Uterus (tissue), 4 donors: Measurements from ENCODE around the gene CXorf49B. TPM values are rescaled to one million over a fixed set of nuclear protein-coding genes. Genes with fewer than 3 reads are reported as not detected.
"Not testable (repeated sequence)": the region's sequence is repeated elsewhere in the genome, so short reads cannot be mapped to it uniquely, and the experiment has no call there.

Experiments
- DNase-seq, 2 donors: peaks; one replicate each; pipeline ENCODE4 v3.0.0-alpha.2; 2019 to 2020
- H3K27ac ChIP-seq, 2 donors: fragments of 200-600 bp; sonication (generic); 1 replicate in 1 of 2; 2 replicates in 1 of 2; pipeline ENCODE4 v1.5.1; 2016 to 2018
- H3K27me3 ChIP-seq, 2 donors: fragments of 200-600 bp; sonication (generic); one replicate each; pipeline ENCODE4 v1.5.1; 2018 to 2019; ENCODE audit warnings: control low read depth in 1 of 2
- H3K36me3 ChIP-seq, 2 donors: fragments of 200-600 bp; sonication (generic); one replicate each; pipeline ENCODE4 v1.5.1; 2019; ENCODE audit warnings: control low read depth in 1 of 2
- H3K4me1 ChIP-seq, 2 donors: fragments of 200-600 bp; sonication (generic); one replicate each; pipeline ENCODE4 v1.5.1; 2018 to 2019; ENCODE audit warnings: control low read depth in 1 of 2
- H3K4me3 ChIP-seq, 2 donors: fragments of 200-600 bp; sonication (generic); 1 replicate in 1 of 2; 2 replicates in 1 of 2; pipeline ENCODE4 v1.5.1; 2018 to 2019; ENCODE audit warnings: mild to moderate bottlenecking in 1 of 2
- H3K9me3 ChIP-seq, 2 donors: fragments of 200-600 bp; sonication (generic); one replicate each; pipeline ENCODE4 v1.5.1; 2019; ENCODE audit warnings: control low read depth in 1 of 2
- intact Hi-C: fragments of 100-400 bp; cut with DNase I; formaldehyde crosslinking; loops from one replicate; pipeline ENCODE4 v1.15.1; 2023; ENCODE audit warnings: low total_unique reads
- total RNA-seq, 4 donors: library from RNA; depleted of rRNA in 3 of 4; stranded (reverse); fragments of >200 nt in 3 of 4; gene quantifications; one replicate each; pipeline versions ENCODE4 v1.1.0 to v1.2.4, GENCODE V29; 2014 to 2023
- donor health status: DM: yes; HTN: yes; CAD: no.

CXorf49B gene
- total RNA-seq, result not detected

DNA sequence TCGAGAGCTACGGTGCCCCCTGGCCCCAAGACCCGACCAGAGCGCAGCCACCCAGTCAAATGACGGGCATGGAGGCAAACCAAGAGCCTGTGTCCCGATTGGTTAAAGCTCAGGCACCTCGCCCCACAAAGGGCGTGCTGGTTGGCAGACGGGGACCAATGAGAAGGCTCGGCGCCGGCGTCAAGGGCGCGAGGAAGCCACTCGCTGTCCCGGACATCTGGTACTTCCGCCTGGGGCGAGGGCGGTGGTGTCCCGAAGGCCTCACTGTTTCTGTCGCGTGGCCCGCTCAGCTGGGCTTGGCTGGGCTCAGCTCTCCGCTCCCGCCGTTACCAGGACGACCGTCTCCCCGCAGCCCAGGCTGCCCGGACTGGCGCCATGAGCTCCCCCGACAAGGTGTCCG is at the start of gene CXorf49B:
CXorf49B (plus strand) TSS at position 301 of the 400 bp plus-strand sequence; CDS start at position 376, 75 bp downstream.
- H3K4me3 ChIP-seq, H3K27ac ChIP-seq, H3K27me3 ChIP-seq, H3K4me1 ChIP-seq, DNase-seq, H3K9me3 ChIP-seq, H3K36me3 ChIP-seq, intact Hi-C loops: not testable (repeated sequence)

DNA sequence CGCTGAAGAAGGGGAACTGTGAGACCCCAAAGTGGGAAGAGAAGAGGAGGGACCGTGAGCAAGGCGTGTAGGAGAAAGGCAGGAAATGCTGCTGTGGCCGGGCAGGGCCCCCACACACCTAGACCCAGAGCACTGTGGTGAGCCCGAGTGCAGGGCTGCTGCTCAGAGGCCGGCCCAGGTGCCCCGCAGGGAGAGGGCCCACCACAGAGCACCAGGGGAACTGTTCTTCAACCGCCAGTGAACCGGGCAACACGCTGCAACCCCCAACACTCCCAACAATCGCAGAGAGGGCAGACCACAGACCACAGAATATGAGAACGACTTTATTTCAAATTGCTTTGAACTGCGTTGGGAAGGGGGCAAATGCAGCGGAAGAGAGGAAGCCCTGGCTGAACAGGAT is 49.1 kb upstream of the CXorf49B start:
- H3K36me3 ChIP-seq, DNase-seq, H3K27me3 ChIP-seq, H3K27ac ChIP-seq, H3K4me3 ChIP-seq, H3K4me1 ChIP-seq, H3K9me3 ChIP-seq, intact Hi-C loops: not testable (repeated sequence)

DNA sequence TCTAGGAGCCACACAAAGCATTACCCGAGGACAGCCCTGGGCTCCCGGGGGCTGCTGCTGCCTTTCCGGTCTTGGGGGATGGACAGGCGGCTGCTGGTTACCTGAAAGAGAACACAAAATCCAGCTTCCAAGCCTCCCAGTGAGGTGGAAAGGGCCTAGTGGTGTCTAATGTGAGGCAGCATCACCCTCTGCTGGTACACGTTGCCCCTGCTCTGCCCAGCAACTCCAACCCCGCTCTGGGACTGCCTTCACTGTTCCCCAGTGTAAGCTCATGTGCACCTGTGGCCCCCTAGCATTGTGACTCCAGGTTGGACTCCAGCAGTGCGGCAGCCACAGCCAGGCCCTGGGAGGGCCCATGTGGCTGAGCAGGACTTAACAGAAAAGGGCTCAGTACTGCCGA is 47.6 kb upstream of the CXorf49B start:
- H3K27me3 ChIP-seq, H3K9me3 ChIP-seq, intact Hi-C loops, H3K4me3 ChIP-seq, DNase-seq, H3K36me3 ChIP-seq, H3K4me1 ChIP-seq, H3K27ac ChIP-seq: not testable (repeated sequence)

GRCh38 chrX:71716323-71716722 is 46.8 kb upstream of the CXorf49B start:
- H3K9me3 ChIP-seq, H3K4me3 ChIP-seq, intact Hi-C loops, H3K27me3 ChIP-seq, H3K4me1 ChIP-seq, H3K27ac ChIP-seq, DNase-seq, H3K36me3 ChIP-seq: not testable (repeated sequence)

GRCh38 chrX:71718185-71718584 is 45.0 kb upstream of the CXorf49B start, which contains the start of gene CXorf49:
Gene CXorf49 (minus strand): TSS chrX:71718285. CDS start chrX:71718151, 134 bp downstream.
- DNase-seq, H3K27me3 ChIP-seq, H3K9me3 ChIP-seq, H3K4me1 ChIP-seq, H3K4me3 ChIP-seq, H3K27ac ChIP-seq, intact Hi-C loops, H3K36me3 ChIP-seq: not testable (repeated sequence)

GRCh38 chrX:71719195-71719594 is 44.0 kb upstream of the CXorf49B start:
- H3K9me3 ChIP-seq, H3K4me1 ChIP-seq, intact Hi-C loops, H3K4me3 ChIP-seq, H3K27me3 ChIP-seq, DNase-seq, H3K36me3 ChIP-seq, H3K27ac ChIP-seq: not testable (repeated sequence)

DNA sequence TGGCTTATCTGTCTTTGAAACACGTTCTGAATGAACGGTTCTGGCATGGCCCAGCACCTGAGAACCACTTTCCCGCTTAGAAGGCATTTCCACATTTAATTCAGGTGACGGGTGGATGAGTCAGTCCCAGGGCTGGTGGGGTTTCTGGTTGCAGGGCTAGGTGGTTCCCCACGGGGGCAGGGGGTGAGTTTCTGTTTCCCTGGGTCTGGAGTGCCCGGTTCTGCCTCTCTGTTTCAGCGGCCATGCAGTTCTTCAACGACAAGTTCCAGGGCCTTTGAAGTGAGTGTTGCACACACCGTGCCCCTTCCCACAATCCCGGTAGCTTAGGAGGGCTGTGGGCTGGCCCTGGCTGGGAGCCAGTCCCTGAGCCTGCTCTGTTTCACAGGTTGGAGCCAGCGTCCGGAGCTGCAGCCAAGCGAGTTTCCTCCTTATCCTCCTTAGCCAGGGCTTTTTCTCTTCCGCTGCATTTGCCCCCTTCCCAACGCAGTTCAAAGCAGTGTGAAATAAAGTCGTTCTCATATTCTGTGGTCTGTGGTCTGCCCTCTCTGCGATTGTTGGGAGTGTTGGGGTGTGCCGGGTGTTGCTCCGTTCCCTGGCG is 42.8 kb upstream of the CXorf49B start:
- H3K9me3 ChIP-seq, H3K4me3 ChIP-seq, H3K27me3 ChIP-seq, H3K36me3 ChIP-seq, intact Hi-C loops, H3K27ac ChIP-seq, DNase-seq, H3K4me1 ChIP-seq: not testable (repeated sequence)

DNA sequence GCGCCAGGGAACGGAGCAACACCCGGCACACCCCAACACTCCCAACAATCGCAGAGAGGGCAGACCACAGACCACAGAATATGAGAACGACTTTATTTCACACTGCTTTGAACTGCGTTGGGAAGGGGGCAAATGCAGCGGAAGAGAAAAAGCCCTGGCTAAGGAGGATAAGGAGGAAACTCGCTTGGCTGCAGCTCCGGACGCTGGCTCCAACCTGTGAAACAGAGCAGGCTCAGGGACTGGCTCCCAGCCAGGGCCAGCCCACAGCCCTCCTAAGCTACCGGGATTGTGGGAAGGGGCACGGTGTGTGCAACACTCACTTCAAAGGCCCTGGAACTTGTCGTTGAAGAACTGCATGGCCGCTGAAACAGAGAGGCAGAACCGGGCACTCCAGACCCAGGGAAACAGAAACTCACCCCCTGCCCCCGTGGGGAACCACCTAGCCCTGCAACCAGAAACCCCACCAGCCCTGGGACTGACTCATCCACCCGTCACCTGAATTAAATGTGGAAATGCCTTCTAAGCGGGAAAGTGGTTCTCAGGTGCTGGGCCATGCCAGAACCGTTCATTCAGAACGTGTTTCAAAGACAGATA is 2.4 kb upstream of the CXorf49B start:
- DNase-seq, result not testable (repeated sequence)

GRCh38 chrX:71764832-71765231 is 1.7 kb downstream of the CXorf49B start:
- H3K4me3 ChIP-seq, H3K9me3 ChIP-seq, H3K4me1 ChIP-seq, DNase-seq, H3K27ac ChIP-seq, H3K27me3 ChIP-seq, H3K36me3 ChIP-seq, intact Hi-C loops: not testable (repeated sequence)

More for the DNA sequence above, 2.4 kb upstream of the CXorf49B start:
- intact Hi-C loops, H3K4me3 ChIP-seq, H3K36me3 ChIP-seq, H3K4me1 ChIP-seq, H3K9me3 ChIP-seq, H3K27me3 ChIP-seq, H3K27ac ChIP-seq: not testable (repeated sequence)

DNA sequence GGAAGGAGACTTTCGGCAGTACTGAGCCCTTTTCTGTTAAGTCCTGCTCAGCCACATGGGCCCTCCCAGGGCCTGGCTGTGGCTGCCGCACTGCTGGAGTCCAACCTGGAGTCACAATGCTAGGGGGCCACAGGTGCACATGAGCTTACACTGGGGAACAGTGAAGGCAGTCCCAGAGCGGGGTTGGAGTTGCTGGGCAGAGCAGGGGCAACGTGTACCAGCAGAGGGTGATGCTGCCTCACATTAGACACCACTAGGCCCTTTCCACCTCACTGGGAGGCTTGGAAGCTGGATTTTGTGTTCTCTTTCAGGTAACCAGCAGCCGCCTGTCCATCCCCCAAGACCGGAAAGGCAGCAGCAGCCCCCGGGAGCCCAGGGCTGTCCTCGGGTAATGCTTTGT is 2.5 kb downstream of the CXorf49B start:
- H3K27ac ChIP-seq, H3K4me1 ChIP-seq, H3K9me3 ChIP-seq, H3K4me3 ChIP-seq, DNase-seq, H3K27me3 ChIP-seq, H3K36me3 ChIP-seq, intact Hi-C loops: not testable (repeated sequence)

GRCh38 chrX:71767134-71767533 is 4.0 kb downstream of the CXorf49B start:
- H3K4me1 ChIP-seq, H3K9me3 ChIP-seq, H3K27ac ChIP-seq, H3K4me3 ChIP-seq, DNase-seq, intact Hi-C loops, H3K36me3 ChIP-seq, H3K27me3 ChIP-seq: not testable (repeated sequence)

- H3K27ac ChIP-seq, H3K36me3 ChIP-seq, H3K4me1 ChIP-seq, intact Hi-C loops, H3K9me3 ChIP-seq, H3K4me3 ChIP-seq, DNase-seq, H3K27me3 ChIP-seq: not testable (repeated sequence)
These were observed 15.2 kb downstream of the CXorf49B start for GRCh38 chrX:71778322-71778721.

- H3K4me1 ChIP-seq, H3K4me3 ChIP-seq, H3K9me3 ChIP-seq, intact Hi-C loops, H3K27me3 ChIP-seq, H3K36me3 ChIP-seq, H3K27ac ChIP-seq, DNase-seq: not testable (repeated sequence)
These were observed 19.2 kb downstream of the CXorf49B start for GRCh38 chrX:71782225-71782949.
